H1 (cell line): ENCODE measurements around the gene CORO2B. TPM values are rescaled to one million over a fixed set of nuclear protein-coding genes. Genes with fewer than 3 reads are reported as not detected.

ENCODE experiments used
- CTCF ChIA-PET: fragments of 300-600 bp; sonication (Branson Sonifier 250); formaldehyde crosslinking; loops from one replicate; lab custom pipeline; 2021; ENCODE audit not compliant: partially characterized antibody; lab: Charles Lee
- POLR2A ChIA-PET: fragments of 300-600 bp; sonication (Branson Sonifier 250); formaldehyde crosslinking; loops from one replicate; lab custom pipeline; 2021; ENCODE audit warnings: inconsistent platforms; ENCODE audit not compliant: partially characterized antibody; lab: Charles Lee
- DNase-seq, 2 experiments: peaks; one replicate each; pipeline versions ENCODE4 v3.0.0 to v3.0.0-alpha.2; 2010 to 2022; ENCODE audit warnings: low spot score in 2 of 2, low read depth in 1 of 2, mixed read lengths in 1 of 2
- FAIRE-seq: peaks from 2 replicates; lab custom pipeline; 2011; peaks lifted over from hg19 to GRCh38; lab: Jason Lieb, UNC
- H2AFZ ChIP-seq: 2 replicates; pipeline ENCODE4 v1.8.1; 2012; ENCODE audit warnings: low read length, inconsistent platforms
- H2AK5ac ChIP-seq: 2 replicates; pipeline ENCODE4 v1.6.1; 2013; ENCODE audit warnings: low read depth, low read length
- H2BK120ac ChIP-seq: replicated peaks from 2 replicates; pipeline ENCODE3; 2013; ENCODE audit warnings: low read depth, low read length, inconsistent platforms
- H2BK12ac ChIP-seq: 2 replicates; pipeline ENCODE4 v1.6.1; 2013; ENCODE audit warnings: low read depth, low read length
- H2BK15ac ChIP-seq: 2 replicates; pipeline ENCODE4 v1.6.1; 2013; ENCODE audit warnings: low read length
- H2BK20ac ChIP-seq: 2 replicates; pipeline ENCODE4 v1.6.1; 2013; ENCODE audit warnings: low read length
- H2BK5ac ChIP-seq: 2 replicates; pipeline ENCODE4 v1.6.1; 2013; ENCODE audit warnings: low read depth, low read length
- H3K14ac ChIP-seq: 2 replicates; pipeline ENCODE4 v1.6.1; 2013; ENCODE audit warnings: inconsistent platforms; ENCODE audit not compliant: insufficient read length
- H3K18ac ChIP-seq: 2 replicates; pipeline ENCODE4 v1.6.1; 2013; ENCODE audit warnings: low read length; ENCODE audit errors: extremely low read depth
- H3K23ac ChIP-seq: 2 replicates; pipeline ENCODE4 v1.6.1; 2013; ENCODE audit warnings: inconsistent platforms; ENCODE audit not compliant: insufficient read length
- H3K23me2 ChIP-seq: 2 replicates; pipeline ENCODE4 v1.6.1; 2013; ENCODE audit warnings: low read depth, low read length
- H3K27ac ChIP-seq: 2 replicates; pipeline ENCODE4 v1.6.1; 2011; ENCODE audit warnings: low read depth, low read length, inconsistent platforms
- H3K27me3 ChIP-seq, 4 experiments: replicated peaks in 1 of 4; 1 replicate in 1 of 4; 2 replicates in 3 of 4; pipeline versions ENCODE4 v1.6.1 to v1.8.1; 2011 to 2013; ENCODE audit warnings: low read length in 3 of 4, mild to moderate bottlenecking in 3 of 4, inconsistent platforms in 2 of 4, mixed read lengths in 2 of 4, moderate library complexity in 1 of 4; ENCODE audit not compliant: control insufficient read depth in 3 of 4, insufficient read depth in 3 of 4; ENCODE audit errors: extremely low read depth in 1 of 4
- H3K36me3 ChIP-seq, 4 experiments: 2 replicates each; pipeline versions ENCODE4 v1.6.1 to v1.8.1; 2011 to 2013; ENCODE audit warnings: mild to moderate bottlenecking in 4 of 4, low read length in 3 of 4, moderate library complexity in 2 of 4, control low read depth in 1 of 4, inconsistent platforms in 1 of 4; ENCODE audit not compliant: insufficient read depth in 4 of 4, control insufficient read depth in 2 of 4
- H3K4ac ChIP-seq: replicated peaks from 2 replicates; pipeline ENCODE3; 2013; ENCODE audit warnings: low read length, low read depth, mixed read lengths, inconsistent platforms; ENCODE audit not compliant: insufficient read length
- H3K4me1 ChIP-seq, 4 experiments: replicated peaks in 1 of 4; 1 replicate in 1 of 4; 2 replicates in 3 of 4; pipeline versions ENCODE4 v1.6.1 to v1.8.1; 2011 to 2013; ENCODE audit warnings: low read length in 3 of 4, inconsistent platforms in 2 of 4, mixed read lengths in 1 of 4; ENCODE audit not compliant: insufficient read depth in 4 of 4, control insufficient read depth in 3 of 4
- H3K4me2 ChIP-seq, 2 experiments: 2 replicates each; pipeline versions ENCODE4 v1.6.1 to v1.8.1; 2011 to 2013; ENCODE audit warnings: low read depth in 2 of 2, low read length in 2 of 2, control low read depth in 1 of 2, inconsistent platforms in 1 of 2, mild to moderate bottlenecking in 1 of 2; ENCODE audit not compliant: insufficient read depth in 1 of 2
- H3K4me3 ChIP-seq, 4 experiments: fragments of 200-600, 300-600 bp in 1 of 4; sonication (generic), shearing (Covaris generic), sonication (Bioruptor Twin) in 1 of 4; 2 replicates each; pipeline versions ENCODE4 v1.5.1 to v1.8.1; 2011 to 2016; ENCODE audit warnings: low read length in 4 of 4, low read depth in 3 of 4, control low read depth in 2 of 4, inconsistent platforms in 2 of 4, mild to moderate bottlenecking in 2 of 4, mixed read lengths in 1 of 4, moderate library complexity in 1 of 4; ENCODE audit not compliant: insufficient read depth in 2 of 4; ENCODE audit errors: extremely low read depth in 1 of 4
- H3K56ac ChIP-seq: replicated peaks from 2 replicates; pipeline ENCODE3; 2013; ENCODE audit warnings: low read depth, mild to moderate bottlenecking, mixed read lengths, low read length, inconsistent platforms; ENCODE audit not compliant: insufficient read length
- H3K79me1 ChIP-seq: 2 replicates; pipeline ENCODE4 v1.6.1; 2013; ENCODE audit warnings: low read depth, low read length, control low read depth
- H3K79me2 ChIP-seq, 2 experiments: 2 replicates each; pipeline versions ENCODE4 v1.6.1 to v1.8.1; 2012 to 2013; ENCODE audit warnings: low read length in 2 of 2, mild to moderate bottlenecking in 2 of 2, inconsistent platforms in 1 of 2; ENCODE audit not compliant: insufficient read depth in 2 of 2, control insufficient read depth in 1 of 2
- H3K9ac ChIP-seq, 4 experiments: replicated peaks in 1 of 4; 1 replicate in 1 of 4; 2 replicates in 3 of 4; pipeline versions ENCODE4 v1.6.1 to v1.8.1; 2011 to 2013; ENCODE audit warnings: low read depth in 3 of 4, low read length in 3 of 4, control low read depth in 2 of 4, mild to moderate bottlenecking in 2 of 4, moderate library complexity in 2 of 4, inconsistent platforms in 1 of 4; ENCODE audit errors: extremely low read depth in 1 of 4
- H3K9me3 ChIP-seq, 2 experiments: 2 replicates each; pipeline versions ENCODE4 v1.6.1 to v1.8.1; 2012 to 2013; ENCODE audit warnings: mild to moderate bottlenecking in 2 of 2, moderate library complexity in 2 of 2, control low read depth in 1 of 2, inconsistent platforms in 1 of 2, low read depth in 1 of 2, low read length in 1 of 2, mixed read lengths in 1 of 2; ENCODE audit not compliant: insufficient read depth in 2 of 2
- H4K20me1 ChIP-seq, 2 experiments: replicated peaks in 1 of 2; 2 replicates each; pipeline versions ENCODE3 to v1.8.1; 2011 to 2013; ENCODE audit warnings: inconsistent platforms in 2 of 2, low read length in 2 of 2, mild to moderate bottlenecking in 1 of 2; ENCODE audit not compliant: insufficient read depth in 2 of 2, control insufficient read depth in 1 of 2
- H4K5ac ChIP-seq: 2 replicates; pipeline ENCODE4 v1.6.1; 2013; ENCODE audit warnings: low read length, low read depth, mixed read lengths, inconsistent platforms; ENCODE audit not compliant: insufficient read length
- H4K8ac ChIP-seq: 2 replicates; pipeline ENCODE4 v1.8.0; 2013; ENCODE audit warnings: mild to moderate bottlenecking, moderate library complexity, low read length, inconsistent platforms; ENCODE audit not compliant: insufficient read depth; ENCODE audit errors: extremely low read depth
- H4K91ac ChIP-seq: replicated peaks from 2 replicates; pipeline ENCODE3; 2013; ENCODE audit warnings: low read length, mixed read lengths, inconsistent platforms; ENCODE audit not compliant: insufficient read length
- CHD2 ChIP-seq: IDR thresholded peaks from 2 replicates; pipeline ENCODE4 v1.6.1; 2012; ENCODE audit warnings: low read length, improper control_type of control experiment
- CTCF ChIP-seq, 3 experiments: IDR thresholded peaks; 1 replicate in 2 of 3; 2 replicates in 1 of 3; pipeline versions ENCODE4 v1.5.1 to v1.6.1; 2011; ENCODE audit warnings: low read length in 3 of 3, mild to moderate bottlenecking in 3 of 3, inconsistent platforms in 2 of 3, low read depth in 1 of 3, moderate library complexity in 1 of 3; ENCODE audit not compliant: insufficient read depth in 1 of 3; ENCODE audit errors: control extremely low read depth in 1 of 3
- MAFK ChIP-seq: IDR thresholded peaks from 2 replicates; pipeline ENCODE4 v1.6.1; 2012; ENCODE audit warnings: low read depth, mild to moderate bottlenecking, improper control_type of control experiment, low read length
- NANOG ChIP-seq: IDR thresholded peaks from 2 replicates; pipeline ENCODE4 v1.6.1; 2011; ENCODE audit warnings: low read length, low read depth, mild to moderate bottlenecking, inconsistent platforms; ENCODE audit not compliant: insufficient read depth, poor library complexity, severe bottlenecking
- PHF8 ChIP-seq: fragments of 200-600 bp; sonication (generic); conservative IDR thresholded peaks from 2 replicates; pipeline ENCODE4 v1.7.1; 2012; ENCODE audit warnings: low read depth, mild to moderate bottlenecking, inconsistent platforms, low read length, moderate library complexity
- RXRA ChIP-seq: IDR thresholded peaks from 2 replicates; pipeline ENCODE4 v1.6.1; 2011; ENCODE audit warnings: low read depth, mild to moderate bottlenecking, low read length, moderate library complexity; ENCODE audit not compliant: insufficient read depth
- SIRT6 ChIP-seq: IDR thresholded peaks from one replicate; pipeline ENCODE4 v1.7.1; 2012; ENCODE audit warnings: low read length, inconsistent platforms
- WGBS, 2 experiments: shearing (Covaris generic) in 1 of 2; methylation state at CpG; one replicate each; pipeline versions ENCODE4 v1.1.6 to v1.1.7; 2013 to 2015; ENCODE audit warnings: low lambda C conversion rate in 2 of 2, mixed read lengths in 2 of 2, inconsistent platforms in 1 of 2, low coverage in 1 of 2, missing lambda C conversion rate in 1 of 2; ENCODE audit not compliant: insufficient replicate concordance in 2 of 2, insufficient coverage in 1 of 2, insufficient read length in 1 of 2; ENCODE audit errors: extremely low coverage in 1 of 2, missing lambda C conversion rate in 1 of 2; 5-methylcytosine and 5-hydroxymethylcytosine counted together
- polyA plus RNA-seq, 7 experiments: library from polyadenylated mRNA; depleted of rRNA in 3 of 7; stranded (reverse) in 5 of 7; unstranded in 2 of 7; fragments of >200 nt in 5 of 7; fragments of 200-250 nt in 2 of 7; gene quantifications; 1 replicate in 5 of 7; 2 replicates in 1 of 7; 4 replicates in 1 of 7; pipeline versions ENCODE4 v1.2.1 to v1.2.3, GENCODE V29; 2011 to 2013; ENCODE audit warnings: missing spikeins in 2 of 7, mixed read lengths in 2 of 7
- total RNA-seq: library from RNA; stranded (reverse); fragmentation: NEBNext Ultra II Directional; extraction: Animal tissue kit (Norgen Biotek cat#: 25700); gene quantifications from 2 replicates; pipeline ENCODE4 v1.2.1, GENCODE V29; 2021

The CORO2B gene
- total and polyA plus RNA-seq, 2 of the 8 experiments (the other 6 are each of a cell fraction or from before 2014, with no cell fraction given): 3.4 to 6.7 TPM

GRCh38 chr15:68615811-68616210 lies 37.0 kb downstream of the CORO2B start:
- Histone ChIP-seq H3K27ac (no peak overlapping the region), H3K18ac (no peak overlapping the region), H3K56ac (no peak overlapping the region), H2BK15ac (no peak overlapping the region), H2BK5ac (no peak overlapping the region), H2AFZ (no peak overlapping the region), H3K79me1 (no peaks in the 10 kb centered on the region), H4K8ac (no peak overlapping the region), H2AK5ac (no peak overlapping the region), H2BK120ac (no peak overlapping the region), H3K23me2 (no peaks in the 10 kb centered on the region), H3K4me3 (no peak overlapping the region), H4K91ac (no peak overlapping the region), H3K14ac (no peak overlapping the region), H3K27me3 (no peaks in the 10 kb centered on the region), H3K9ac (no peak overlapping the region), H3K4me2 (no peak overlapping the region), H3K9me3 (no peaks in the 10 kb centered on the region), H2BK20ac (no peak overlapping the region), H3K79me2 (no peaks in the 10 kb centered on the region), H2BK12ac (peak overlapping the region; percentile 27; the same call in 1 of the 2 replicates), H4K20me1 (no peaks in the 10 kb centered on the region), H3K23ac (no peak overlapping the region), H3K36me3 (no peaks in the 10 kb centered on the region; a peak in 1 of 8 replicates), H3K4me1 (peaks cover 7 to 17% (median 9%) of the 10 kb centered on the region in 4 experiments), H4K5ac (no peak overlapping the region), H3K4ac (no peak overlapping the region)
- whole genome bisulfite sequencing, 2 experiments: 87% methylated on average over 6 of the region's 6 CpGs; no CpG with 5 or more reads in 1 of the 2 experiments
- no peak for DNase-seq
- CTCF ChIA-PET: interaction anchor here (1.2 to 1.9 kb wide), 4 partner anchors 13 to 66 kb away, joined by 4 to 5 read pairs (median 4); no protein-coding TSS in a partner anchor
- POLR2A ChIA-PET: no interaction called here
- no peak for FAIRE-seq
- no peak for TF ChIP-seq MAFK
- TF ChIP-seq PHF8: no peak
- TF ChIP-seq NANOG: no peak
- TF ChIP-seq SIRT6: no peak
- TF ChIP-seq CHD2: no peak
- no peak for TF ChIP-seq RXRA
- no peak for TF ChIP-seq CTCF (IDR thresholded peaks at IDR 0.05; ENCODE audit: control extremely low read depth in 1 of 3, insufficient read depth in 1 of 3, low read depth in 1 of 3, low read length in 3 of 3)
